Endothelial cell of umbilical vein (primary cell): ENCODE measurements around the gene FNBP1. TPM values are rescaled to one million over a fixed set of nuclear protein-coding genes. Genes with fewer than 3 reads are reported as not detected.
A peak's percentile ranks its signal among the peaks of the same experiment; 100 is the strongest.

Source experiments
- BruUV-seq: library from RNA; stranded (reverse); fragments of 400-500 nt; replicated peaks from 2 replicates; lab custom pipeline; 2021; lab: Mats Ljungman, UMichigan
- CTCF ChIA-PET: fragments of 300-600, 350-600 bp; sonication (Branson Sonifier 250); formaldehyde crosslinking; loops from one replicate; lab custom pipeline; 2021; ENCODE audit warnings: antibody characterized with exemption, inconsistent platforms; lab: Charles Lee
- POLR2A ChIA-PET: fragments of 300-600, 350-600 bp; sonication (Branson Sonifier 250); formaldehyde crosslinking; loops from one replicate; lab custom pipeline; 2021; ENCODE audit warnings: antibody characterized with exemption, inconsistent platforms; lab: Charles Lee
- DNase-seq: peaks from one replicate; pipeline ENCODE4 v3.0.0-alpha.2; 2011; ENCODE audit warnings: low read depth, low spot score
- FAIRE-seq: peaks from 2 replicates; lab custom pipeline; 2011; peaks lifted over from hg19 to GRCh38; lab: Jason Lieb, UNC
- H2AFZ ChIP-seq: 2 replicates; pipeline ENCODE4 v1.6.0; 2012; ENCODE audit warnings: low read depth, low read length, control low read depth, inconsistent platforms
- H3K27ac ChIP-seq: 2 replicates; pipeline ENCODE4 v1.5.1; 2011; ENCODE audit warnings: low read depth, mild to moderate bottlenecking, control low read depth, low read length, moderate library complexity; ENCODE audit not compliant: insufficient read depth
- H3K27me3 ChIP-seq, 2 experiments: 2 replicates each; pipeline versions ENCODE4 v1.6.0 to v1.6.1; 2011; ENCODE audit warnings: low read length in 2 of 2, mixed read lengths in 1 of 2; ENCODE audit not compliant: control insufficient read depth in 2 of 2, insufficient read depth in 2 of 2
- H3K36me3 ChIP-seq, 2 experiments: 2 replicates in 1 of 2; 3 replicates in 1 of 2; pipeline ENCODE4 v1.5.1; 2011; ENCODE audit warnings: low read length in 2 of 2, mild to moderate bottlenecking in 1 of 2, moderate library complexity in 1 of 2; ENCODE audit not compliant: control insufficient read depth in 2 of 2, insufficient read depth in 2 of 2; ENCODE audit errors: extremely low read depth in 1 of 2
- H3K4me1 ChIP-seq: 3 replicates; pipeline ENCODE4 v1.5.1; 2011; ENCODE audit warnings: mild to moderate bottlenecking, low read length; ENCODE audit not compliant: control insufficient read depth, insufficient read depth; ENCODE audit errors: extremely low read depth
- H3K4me2 ChIP-seq: 2 replicates; pipeline ENCODE4 v1.6.1; 2011; ENCODE audit warnings: low read length, control low read depth, mixed read lengths; ENCODE audit not compliant: insufficient read depth
- H3K4me3 ChIP-seq, 3 experiments: fragments of 200-600 bp in 1 of 3; sonication (generic), shearing (Covaris generic) in 1 of 3; replicated peaks in 1 of 3; 2 replicates each; pipeline ENCODE4 v1.5.1; 2011 to 2016; ENCODE audit warnings: control low read depth in 3 of 3, low read length in 3 of 3, mild to moderate bottlenecking in 2 of 3, inconsistent platforms in 1 of 3, low read depth in 1 of 3, moderate library complexity in 1 of 3; ENCODE audit not compliant: insufficient read depth in 1 of 3
- H3K79me2 ChIP-seq: 2 replicates; pipeline ENCODE4 v1.6.0; 2012; ENCODE audit warnings: low read length, inconsistent platforms; ENCODE audit not compliant: control insufficient read depth, insufficient read depth
- H3K9ac ChIP-seq: replicated peaks from 2 replicates; pipeline ENCODE3; 2011; ENCODE audit warnings: low read length, control low read depth; ENCODE audit not compliant: insufficient read depth; ENCODE audit errors: extremely low read depth
- H3K9me1 ChIP-seq: replicated peaks from 3 replicates; pipeline ENCODE4 v1.6.0; 2011; ENCODE audit warnings: mild to moderate bottlenecking, low read length; ENCODE audit not compliant: control insufficient read depth, insufficient read depth; ENCODE audit errors: extremely low read depth
- H3K9me3 ChIP-seq: replicated peaks from 2 replicates; pipeline ENCODE4 v1.5.1; 2012; ENCODE audit warnings: low read length, inconsistent platforms; ENCODE audit not compliant: control insufficient read depth, insufficient read depth
- H4K20me1 ChIP-seq: replicated peaks from 2 replicates; pipeline ENCODE3; 2011; ENCODE audit warnings: mild to moderate bottlenecking, low read length; ENCODE audit not compliant: control insufficient read depth, insufficient read depth; ENCODE audit errors: extremely low read depth
- EZH2 ChIP-seq: IDR thresholded peaks from 2 replicates; pipeline ENCODE4 v1.6.1; 2012; ENCODE audit warnings: borderline replicate concordance, low read depth, mild to moderate bottlenecking, moderate library complexity, low read length, inconsistent platforms; ENCODE audit not compliant: severe bottlenecking
- FOS ChIP-seq: IDR thresholded peaks from 2 replicates; pipeline ENCODE4 v1.6.1; 2011; ENCODE audit warnings: mild to moderate bottlenecking, low read length, moderate library complexity, borderline replicate concordance; ENCODE audit not compliant: insufficient read depth
- GATA2 ChIP-seq: IDR thresholded peaks from 2 replicates; pipeline ENCODE4 v1.7.0; 2011; ENCODE audit warnings: low read depth, mild to moderate bottlenecking, moderate library complexity, mixed read lengths, low read length; ENCODE audit not compliant: insufficient read length, insufficient read depth
- JUN ChIP-seq: IDR thresholded peaks from 2 replicates; pipeline ENCODE4 v1.6.1; 2011; ENCODE audit warnings: borderline replicate concordance, low read depth; ENCODE audit not compliant: insufficient read length, insufficient read depth
- MYC ChIP-seq: IDR thresholded peaks from one replicate; pipeline ENCODE4 v1.6.1; 2011; ENCODE audit warnings: mild to moderate bottlenecking, low read depth, low read length
- POLR2A ChIP-seq: IDR thresholded peaks from 2 replicates; pipeline ENCODE4 v1.6.1; 2012; ENCODE audit warnings: low read depth, mild to moderate bottlenecking, control low read depth, low read length
- POLR2AphosphoS5 ChIP-seq: IDR thresholded peaks from 2 replicates; pipeline ENCODE4 v1.6.1; 2012; ENCODE audit warnings: low read depth, mild to moderate bottlenecking, control low read depth, low read length, moderate library complexity; ENCODE audit not compliant: insufficient read depth
- dilution Hi-C: fragments of 300-500 bp; cut with MboI; formaldehyde crosslinking; loops from one replicate; pipeline ENCODE4 v1.15.0; 2019; ENCODE audit warnings: low sequenced_read_pairs; ENCODE audit not compliant: extremely low pct_ligation_motif_present
- intact Hi-C: fragments of 100-400 bp; cut with micrococcal nuclease; formaldehyde crosslinking; loops from one replicate; pipeline ENCODE4 v1.10.0; 2022
- polyA plus RNA-seq, 4 experiments: library from polyadenylated mRNA; depleted of rRNA in 3 of 4; stranded (reverse) in 3 of 4; unstranded in 1 of 4; fragments of >200 nt; gene quantifications; 2 replicates each; pipeline versions ENCODE4 v1.2.1 to v1.2.3, GENCODE V29; 2011 to 2012; ENCODE audit warnings: missing spikeins in 1 of 4
- total RNA-seq: library from RNA; stranded (reverse); gene quantifications from 2 replicates; pipeline ENCODE4 v1.2.3, GENCODE V29; 2021
- TF ChIP-seq, protein P1 (sequence below): IDR thresholded peaks from 2 replicates; pipeline ENCODE4 v1.6.1; 2011; ENCODE audit not compliant: insufficient read depth, insufficient read length
- TF ChIP-seq, protein P2 (sequence below), 2 donors: IDR thresholded peaks; 1 replicate in 1 of 2; 2 replicates in 1 of 2; pipeline ENCODE4 v1.5.1; 2011; ENCODE audit warnings: low read length in 2 of 2, mild to moderate bottlenecking in 2 of 2, moderate library complexity in 2 of 2, control low read depth in 1 of 2, inconsistent platforms in 1 of 2, low read depth in 1 of 2; ENCODE audit not compliant: insufficient read depth in 1 of 2; ENCODE audit errors: extremely low read depth in 1 of 2

The FNBP1 gene
- total and polyA plus RNA-seq, 2 donors (not counting 3 experiments of a cell fraction or from before 2014, with no cell fraction given), result 10.9 to 43.9 TPM

DNA sequence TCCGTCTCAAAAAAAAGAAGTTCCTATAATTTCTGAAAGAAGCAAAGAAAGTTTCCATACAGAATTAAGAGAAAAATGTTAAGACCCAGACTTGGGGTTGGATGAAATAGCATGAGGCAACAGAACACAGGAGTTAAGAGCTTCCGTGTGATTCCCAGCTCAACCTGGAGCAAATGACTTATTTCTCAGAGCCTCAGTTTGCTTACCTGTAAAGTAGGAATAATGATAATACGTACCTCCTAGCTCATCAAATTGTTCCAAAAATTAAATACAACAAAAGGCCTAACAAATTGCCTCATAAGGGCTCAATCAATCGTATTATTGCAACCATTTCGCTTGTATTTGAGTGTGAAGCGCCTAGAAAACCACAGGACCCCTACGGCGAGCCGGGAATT lies 10.1 kb upstream of the FNBP1 start:
- POLR2A ChIA-PET, result interaction anchor here (1.2 to 1.7 kb wide), 2 partner anchors 9 to 10 kb away, joined by 4 to 5 read pairs; partner anchors contain the start of gene FNBP1
- BruUV-seq, result no TSS peak
- Histone ChIP-seq H4K20me1 (no peaks in the 10 kb centered on the region), H2AFZ (peak overlapping the region; percentile 97), H3K4me3 (peak overlapping the region; percentile 73 to 98 (median 96)), H3K27ac (peak overlapping the region; percentile 94), H3K79me2 (peaks cover 35% of the 10 kb centered on the region), H3K27me3 (no peaks in the 10 kb centered on the region), H3K9ac (peak overlapping the region; percentile 97), H3K4me2 (peak overlapping the region; percentile 99), H3K36me3 (no peaks in the 10 kb centered on the region), H3K4me1 (peaks cover 15% of the 10 kb centered on the region), H3K9me1 (no peaks in the 10 kb centered on the region), H3K9me3 (no peaks in the 10 kb centered on the region)
- no peak for FAIRE-seq
- TF ChIP-seq, protein P1, sequence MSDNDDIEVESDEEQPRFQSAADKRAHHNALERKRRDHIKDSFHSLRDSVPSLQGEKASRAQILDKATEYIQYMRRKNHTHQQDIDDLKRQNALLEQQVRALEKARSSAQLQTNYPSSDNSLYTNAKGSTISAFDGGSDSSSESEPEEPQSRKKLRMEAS, result no peak
- TF ChIP-seq POLR2A (no peak), POLR2AphosphoS5 (no peak), JUN (no peak), FOS (no peak), GATA2 (no peak), EZH2 (no peak), MYC (no peak)
- TF ChIP-seq, protein P2, sequence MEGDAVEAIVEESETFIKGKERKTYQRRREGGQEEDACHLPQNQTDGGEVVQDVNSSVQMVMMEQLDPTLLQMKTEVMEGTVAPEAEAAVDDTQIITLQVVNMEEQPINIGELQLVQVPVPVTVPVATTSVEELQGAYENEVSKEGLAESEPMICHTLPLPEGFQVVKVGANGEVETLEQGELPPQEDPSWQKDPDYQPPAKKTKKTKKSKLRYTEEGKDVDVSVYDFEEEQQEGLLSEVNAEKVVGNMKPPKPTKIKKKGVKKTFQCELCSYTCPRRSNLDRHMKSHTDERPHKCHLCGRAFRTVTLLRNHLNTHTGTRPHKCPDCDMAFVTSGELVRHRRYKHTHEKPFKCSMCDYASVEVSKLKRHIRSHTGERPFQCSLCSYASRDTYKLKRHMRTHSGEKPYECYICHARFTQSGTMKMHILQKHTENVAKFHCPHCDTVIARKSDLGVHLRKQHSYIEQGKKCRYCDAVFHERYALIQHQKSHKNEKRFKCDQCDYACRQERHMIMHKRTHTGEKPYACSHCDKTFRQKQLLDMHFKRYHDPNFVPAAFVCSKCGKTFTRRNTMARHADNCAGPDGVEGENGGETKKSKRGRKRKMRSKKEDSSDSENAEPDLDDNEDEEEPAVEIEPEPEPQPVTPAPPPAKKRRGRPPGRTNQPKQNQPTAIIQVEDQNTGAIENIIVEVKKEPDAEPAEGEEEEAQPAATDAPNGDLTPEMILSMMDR (IDR thresholded peaks at IDR 0.05; ENCODE audit: extremely low read depth in 1 of 2, insufficient read depth in 1 of 2, low read depth in 1 of 2, low read length in 2 of 2), result no peak
- DNase-seq, result no peak
- dilution Hi-C loops (no loop called here), intact Hi-C loops (loop anchor here (1.0 kb wide), 1 partner anchor 8 kb away; no protein-coding TSS in a partner anchor)
- CTCF ChIA-PET, result interaction anchor here (0.8 to 1.7 kb wide), 5 partner anchors 10 to 167 kb away, joined by 3 to 6 read pairs (median 4); partner anchors contain the start of gene FNBP1
